ENCODE results near the gene STXBP2. TPM values are rescaled to one million over a fixed set of nuclear protein-coding genes. Genes with fewer than 3 reads are reported as not detected.

The STXBP2 gene
- total RNA-seq, 1 donor from 2014 or later = 61.6 TPM

- H3K27me3 Mint-ChIP-seq = no peaks in the 10 kb centered on the region
- no peak overlapping the region for H3K4me3 Mint-ChIP-seq
- no peaks in the 10 kb centered on the region for H3K4me1 Mint-ChIP-seq (ENCODE audit: unreplicated experiment)
- H3K36me3 Mint-ChIP-seq = no peaks in the 10 kb centered on the region
- TF ChIP-seq, protein P1, sequence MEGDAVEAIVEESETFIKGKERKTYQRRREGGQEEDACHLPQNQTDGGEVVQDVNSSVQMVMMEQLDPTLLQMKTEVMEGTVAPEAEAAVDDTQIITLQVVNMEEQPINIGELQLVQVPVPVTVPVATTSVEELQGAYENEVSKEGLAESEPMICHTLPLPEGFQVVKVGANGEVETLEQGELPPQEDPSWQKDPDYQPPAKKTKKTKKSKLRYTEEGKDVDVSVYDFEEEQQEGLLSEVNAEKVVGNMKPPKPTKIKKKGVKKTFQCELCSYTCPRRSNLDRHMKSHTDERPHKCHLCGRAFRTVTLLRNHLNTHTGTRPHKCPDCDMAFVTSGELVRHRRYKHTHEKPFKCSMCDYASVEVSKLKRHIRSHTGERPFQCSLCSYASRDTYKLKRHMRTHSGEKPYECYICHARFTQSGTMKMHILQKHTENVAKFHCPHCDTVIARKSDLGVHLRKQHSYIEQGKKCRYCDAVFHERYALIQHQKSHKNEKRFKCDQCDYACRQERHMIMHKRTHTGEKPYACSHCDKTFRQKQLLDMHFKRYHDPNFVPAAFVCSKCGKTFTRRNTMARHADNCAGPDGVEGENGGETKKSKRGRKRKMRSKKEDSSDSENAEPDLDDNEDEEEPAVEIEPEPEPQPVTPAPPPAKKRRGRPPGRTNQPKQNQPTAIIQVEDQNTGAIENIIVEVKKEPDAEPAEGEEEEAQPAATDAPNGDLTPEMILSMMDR (conservative IDR thresholded peaks at IDR 0.05) = no peak
- no peak overlapping the region for H3K27ac Mint-ChIP-seq
- H3K9me3 Mint-ChIP-seq = no peaks in the 10 kb centered on the region
- DNase-seq (ENCODE audit: extremely low spot score, unreplicated experiment) = no peak
Observed at GRCh38 chr19:7644550-7644877, 7.6 kb downstream of the STXBP2 start.

DNA sequence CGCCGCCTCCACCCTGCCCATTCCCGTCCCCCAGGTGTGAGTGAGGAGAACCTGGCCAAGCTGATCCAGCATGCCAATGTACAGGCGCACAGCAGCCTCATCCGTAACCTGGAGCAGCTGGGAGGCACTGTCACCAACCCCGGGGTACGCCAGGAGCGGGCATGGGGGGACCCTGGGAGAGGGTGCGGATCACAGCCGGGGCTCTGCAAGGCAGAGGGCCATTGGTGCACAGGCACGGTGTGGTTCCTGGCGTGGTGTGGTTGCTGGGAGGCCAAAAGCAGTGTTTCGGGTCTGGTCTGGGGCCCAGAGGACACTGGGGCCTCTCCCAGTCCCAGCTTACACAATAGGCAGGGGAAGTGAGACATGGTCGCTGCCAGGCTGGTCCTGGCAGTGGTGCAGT, 8.3 kb downstream of the STXBP2 start:
- no peaks in the 10 kb centered on the region for H3K27me3 Mint-ChIP-seq
- no peaks in the 10 kb centered on the region for H3K36me3 Mint-ChIP-seq

GRCh38 chr19:7645656-7646425, 8.9 kb downstream of the STXBP2 start:
- H3K27ac Mint-ChIP-seq = peak overlapping the region; percentile 70
- TF ChIP-seq, protein P1 (conservative IDR thresholded peaks at IDR 0.05) = no peak
- no peak for DNase-seq (ENCODE audit: extremely low spot score, unreplicated experiment)
- no peaks in the 10 kb centered on the region for H3K36me3 Mint-ChIP-seq
- peaks cover 2% of the 10 kb centered on the region for H3K27me3 Mint-ChIP-seq
- H3K9me3 Mint-ChIP-seq = no peaks in the 10 kb centered on the region
- H3K4me1 Mint-ChIP-seq (ENCODE audit: unreplicated experiment) = no peaks in the 10 kb centered on the region
- no peak overlapping the region for H3K4me3 Mint-ChIP-seq

More for the DNA sequence above, 8.3 kb downstream of the STXBP2 start:
- DNase-seq (ENCODE audit: extremely low spot score, unreplicated experiment) = no peak
- Mint-ChIP-seq H3K4me1 (ENCODE audit: unreplicated experiment) (no peaks in the 10 kb centered on the region), H3K4me3 (no peak overlapping the region), H3K9me3 (no peaks in the 10 kb centered on the region), H3K27ac (no peak overlapping the region)
- TF ChIP-seq, protein P1 (conservative IDR thresholded peaks at IDR 0.05) = no peak

GRCh38 chr19:7646426-7646700, 9.5 kb downstream of the STXBP2 start:
- DNase-seq (ENCODE audit: extremely low spot score, unreplicated experiment) = no peak
- H3K27me3 Mint-ChIP-seq = peaks cover 3% of the 10 kb centered on the region
- H3K27ac Mint-ChIP-seq = no peak overlapping the region
- H3K4me3 Mint-ChIP-seq = no peak overlapping the region
- H3K9me3 Mint-ChIP-seq = no peaks in the 10 kb centered on the region
- H3K4me1 Mint-ChIP-seq (ENCODE audit: unreplicated experiment) = no peaks in the 10 kb centered on the region
- no peaks in the 10 kb centered on the region for H3K36me3 Mint-ChIP-seq
- TF ChIP-seq, protein P1 (conservative IDR thresholded peaks at IDR 0.05) = no peak

GRCh38 chr19:7647156-7647555, 10.2 kb downstream of the STXBP2 start:
- peaks cover 7% of the 10 kb centered on the region for H3K27me3 Mint-ChIP-seq
- H3K4me1 Mint-ChIP-seq (ENCODE audit: unreplicated experiment) = peaks cover 3% of the 10 kb centered on the region
- no peak overlapping the region for H3K4me3 Mint-ChIP-seq
- no peak for DNase-seq (ENCODE audit: extremely low spot score, unreplicated experiment)
- H3K27ac Mint-ChIP-seq = no peak overlapping the region
- TF ChIP-seq, protein P1 (conservative IDR thresholded peaks at IDR 0.05) = no peak
- H3K9me3 Mint-ChIP-seq = no peaks in the 10 kb centered on the region
- no peaks in the 10 kb centered on the region for H3K36me3 Mint-ChIP-seq

Data from type B pancreatic cell (in vitro differentiated cells).